ENCODE data around the gene YWHAE. TPM values are rescaled to one million over a fixed set of nuclear protein-coding genes. Genes with fewer than 3 reads are reported as not detected.
A peak's percentile ranks its signal among the peaks of the same experiment; 100 is the strongest.
"Not testable (repeated sequence)": the region's sequence is repeated elsewhere in the genome, so short reads cannot be mapped to it uniquely, and the experiment has no call there.

Gene YWHAE
- total RNA-seq, 5 donors from 2014 or later (not counting 1 experiment from before 2014, with no cell fraction given), result 119 to 129 (median 126) TPM

GRCh38 chr17:1387490-1388227 is 12.4 kb downstream of the YWHAE start:
- H3K9me3 Mint-ChIP-seq; H3K9me3 ChIP-seq; H3K27me3 ChIP-seq (replicated peaks in 1 of 2; ENCODE audit: control insufficient read depth in 2 of 2, extremely low read depth in 1 of 2, insufficient read depth in 2 of 2, low read length in 1 of 2); DNase-seq; H3K36me3 ChIP-seq (ENCODE audit: control insufficient read depth in 2 of 2, extremely low read depth in 1 of 2, insufficient read depth in 1 of 2, low read length in 1 of 2); H3K27ac Mint-ChIP-seq; H3K36me3 Mint-ChIP-seq; ATAC-seq (replicated peaks in 1 of 4); H3K4me3 ChIP-seq (ENCODE audit: control insufficient read depth in 1 of 2, extremely low read depth in 1 of 2, low read length in 1 of 2); H3K27me3 Mint-ChIP-seq; H3K27ac ChIP-seq (ENCODE audit: low read length): not testable (repeated sequence)
- ChIA-PET POLR2A (interaction anchor here (0.6 to 0.8 kb wide), 3 partner anchors 10 to 127 kb away, joined by 3 to 10 read pairs (median 4); no protein-coding TSS in a partner anchor), CTCF (interaction anchor here (0.6 to 1.5 kb wide), 3 partner anchors 12 to 44 kb away, joined by 3 to 5 read pairs (median 4); partner anchors contain the start of gene YWHAE (in 1 of the 2))
- H3K4me1 ChIP-seq (ENCODE audit: control insufficient read depth in 1 of 2, extremely low read depth in 1 of 2, insufficient read depth in 2 of 2, low read length in 2 of 2), result peaks cover 24 to 76% of the 10 kb centered on the region in 2 experiments
- 76% methylated on average over 5 of the region's 22 CpGs for WGBS (ENCODE audit: insufficient coverage)
- H3K4me1 Mint-ChIP-seq, result peaks cover 72 to 79% (median 73%) of the 10 kb centered on the region in 3 donors
- H3K4me3 Mint-ChIP-seq, result peak overlapping the region in 1 of 3 donors; percentile 40

- not testable (repeated sequence) for H3K36me3 ChIP-seq (ENCODE audit: control insufficient read depth in 2 of 2, extremely low read depth in 1 of 2, insufficient read depth in 1 of 2, low read length in 1 of 2); H3K27me3 Mint-ChIP-seq; H3K36me3 Mint-ChIP-seq; H3K4me3 ChIP-seq (ENCODE audit: control insufficient read depth in 1 of 2, extremely low read depth in 1 of 2, low read length in 1 of 2); H3K9me3 ChIP-seq; H3K27ac ChIP-seq (ENCODE audit: low read length); DNase-seq; H3K9me3 Mint-ChIP-seq; H3K27me3 ChIP-seq (replicated peaks in 1 of 2; ENCODE audit: control insufficient read depth in 2 of 2, extremely low read depth in 1 of 2, insufficient read depth in 2 of 2, low read length in 1 of 2); ATAC-seq (replicated peaks in 1 of 4)
- ChIA-PET POLR2A (interaction anchor here (0.6 to 0.8 kb wide), 2 partner anchors 21 to 372 kb away, joined by 3 read pairs; no protein-coding TSS in a partner anchor), CTCF (interaction anchor here (0.6 to 1.5 kb wide), 4 partner anchors 10 to 45 kb away, joined by 3 to 5 read pairs (median 4); partner anchors contain the start of gene YWHAE (in 1 of the 2))
- Mint-ChIP-seq H3K4me3 (peak overlapping the region in 2 of 3 donors; percentile 17 to 40), H3K4me1 (peaks cover 68 to 78% (median 70%) of the 10 kb centered on the region in 3 donors), H3K27ac (peak overlapping the region in 1 of 2 donors; percentile 60)
- H3K4me1 ChIP-seq (ENCODE audit: control insufficient read depth in 1 of 2, extremely low read depth in 1 of 2, insufficient read depth in 2 of 2, low read length in 2 of 2), result peaks cover 24 to 75% of the 10 kb centered on the region in 2 experiments
- 90% methylated on average over 5 of the region's 8 CpGs for WGBS (ENCODE audit: insufficient coverage)
Observed at GRCh38 chr17:1386675-1387190, 13.3 kb downstream of the YWHAE start.

GRCh38 chr17:1386265-1386664 is 13.8 kb downstream of the YWHAE start:
- WGBS (ENCODE audit: insufficient coverage), result no CpG with 5 or more reads among the region's 2 CpGs
- ChIA-PET POLR2A (interaction anchor here in 1 of 2 donors (0.6 kb wide), 1 partner anchor 372 kb away, joined by 3 read pairs; no protein-coding TSS in a partner anchor), CTCF (interaction anchor here in 1 of 2 donors (1.0 to 1.5 kb wide), 3 partner anchors 10 to 24 kb away, joined by 3 to 4 read pairs (median 4); no protein-coding TSS in a partner anchor)
- Mint-ChIP-seq H3K27ac (peak overlapping the region in 1 of 2 donors; percentile 16), H3K27me3 (no peaks in the 10 kb centered on the region), H3K9me3 (no peaks in the 10 kb centered on the region), H3K4me3 (peak overlapping the region in 1 of 3 donors; percentile 40), H3K4me1 (peaks cover 68 to 78% (median 70%) of the 10 kb centered on the region in 3 donors), H3K36me3 (no peaks in the 10 kb centered on the region)
- Histone ChIP-seq H3K36me3 (ENCODE audit: control insufficient read depth in 2 of 2, extremely low read depth in 1 of 2, insufficient read depth in 1 of 2, low read length in 1 of 2) (peaks cover 0 to 8% of the 10 kb centered on the region in 2 donors), H3K27me3 (replicated peaks in 1 of 2; ENCODE audit: control insufficient read depth in 2 of 2, extremely low read depth in 1 of 2, insufficient read depth in 2 of 2, low read length in 1 of 2) (no peaks in the 10 kb centered on the region), H3K4me1 (ENCODE audit: control insufficient read depth in 1 of 2, extremely low read depth in 1 of 2, insufficient read depth in 2 of 2, low read length in 2 of 2) (peaks cover 21 to 75% of the 10 kb centered on the region in 2 experiments), H3K9me3 (no peaks in the 10 kb centered on the region), H3K4me3 (ENCODE audit: control insufficient read depth in 1 of 2, extremely low read depth in 1 of 2, low read length in 1 of 2) (no peak overlapping the region), H3K27ac (ENCODE audit: low read length) (no peak overlapping the region)
- DNase-seq, result no peak
- no peak for ATAC-seq (replicated peaks in 1 of 4)

GRCh38 chr17:1385861-1386260 is 14.2 kb downstream of the YWHAE start:
- H3K4me1 Mint-ChIP-seq, result peaks cover 68 to 78% (median 70%) of the 10 kb centered on the region in 3 donors
- WGBS (ENCODE audit: insufficient coverage), result no CpG with 5 or more reads among the region's 2 CpGs

GRCh38 chr17:1384905-1385435 is 15.1 kb downstream of the YWHAE start:
- ATAC-seq (replicated peaks in 1 of 4), result no peak
- no peak overlapping the region for H3K27ac ChIP-seq (ENCODE audit: low read length)

More at GRCh38 chr17:1385861-1386260, 14.2 kb downstream of the YWHAE start:
- Histone ChIP-seq H3K36me3 (ENCODE audit: control insufficient read depth in 2 of 2, extremely low read depth in 1 of 2, insufficient read depth in 1 of 2, low read length in 1 of 2) (peaks cover 0 to 8% of the 10 kb centered on the region in 2 donors), H3K4me1 (ENCODE audit: control insufficient read depth in 1 of 2, extremely low read depth in 1 of 2, insufficient read depth in 2 of 2, low read length in 2 of 2) (peaks cover 19 to 76% of the 10 kb centered on the region in 2 experiments), H3K27me3 (replicated peaks in 1 of 2; ENCODE audit: control insufficient read depth in 2 of 2, extremely low read depth in 1 of 2, insufficient read depth in 2 of 2, low read length in 1 of 2) (no peaks in the 10 kb centered on the region), H3K27ac (ENCODE audit: low read length) (no peak overlapping the region), H3K4me3 (ENCODE audit: control insufficient read depth in 1 of 2, extremely low read depth in 1 of 2, low read length in 1 of 2) (no peak overlapping the region), H3K9me3 (no peaks in the 10 kb centered on the region)
- H3K36me3 Mint-ChIP-seq, result no peaks in the 10 kb centered on the region
- DNase-seq (no peak), ATAC-seq (replicated peaks in 1 of 4) (no peak)
- H3K27me3 Mint-ChIP-seq, result no peaks in the 10 kb centered on the region
- no peaks in the 10 kb centered on the region for H3K9me3 Mint-ChIP-seq
- H3K27ac Mint-ChIP-seq, result peak overlapping the region in 1 of 2 donors; percentile 16
- H3K4me3 Mint-ChIP-seq, result peak overlapping the region in 1 of 3 donors; percentile 12
- ChIA-PET POLR2A (interaction anchor here in 1 of 2 donors (0.6 to 1.2 kb wide), 2 partner anchors 12 to 119 kb away, joined by 3 to 5 read pairs; no protein-coding TSS in a partner anchor), CTCF (interaction anchor here in 1 of 2 donors (1.0 to 1.2 kb wide), 2 partner anchors 10 to 23 kb away, joined by 3 to 4 read pairs; no protein-coding TSS in a partner anchor)

More at GRCh38 chr17:1384905-1385435, 15.1 kb downstream of the YWHAE start:
- no peak overlapping the region for H3K4me3 ChIP-seq (ENCODE audit: control insufficient read depth in 1 of 2, extremely low read depth in 1 of 2, low read length in 1 of 2)
- Mint-ChIP-seq H3K9me3 (no peaks in the 10 kb centered on the region), H3K27ac (peak overlapping the region; percentile 27 to 44), H3K36me3 (no peaks in the 10 kb centered on the region), H3K4me1 (peaks cover 68 to 78% (median 70%) of the 10 kb centered on the region in 3 donors), H3K4me3 (peak overlapping the region in 1 of 3 donors; percentile 12), H3K27me3 (no peaks in the 10 kb centered on the region)
- H3K27me3 ChIP-seq (replicated peaks in 1 of 2; ENCODE audit: control insufficient read depth in 2 of 2, extremely low read depth in 1 of 2, insufficient read depth in 2 of 2, low read length in 1 of 2), result no peaks in the 10 kb centered on the region
- ChIA-PET POLR2A (interaction anchor here in 1 of 2 donors (0.6 to 1.2 kb wide), 2 partner anchors 13 to 120 kb away, joined by 3 to 5 read pairs; no protein-coding TSS in a partner anchor), CTCF (interaction anchor here in 1 of 2 donors (1.2 kb wide), 1 partner anchor 22 kb away, joined by 4 read pairs; no protein-coding TSS in a partner anchor)
- peaks cover 17 to 82% of the 10 kb centered on the region in 2 experiments for H3K4me1 ChIP-seq (ENCODE audit: control insufficient read depth in 1 of 2, extremely low read depth in 1 of 2, insufficient read depth in 2 of 2, low read length in 2 of 2)
- DNase-seq, result no peak
- no peaks in the 10 kb centered on the region for H3K9me3 ChIP-seq
- H3K36me3 ChIP-seq (ENCODE audit: control insufficient read depth in 2 of 2, extremely low read depth in 1 of 2, insufficient read depth in 1 of 2, low read length in 1 of 2), result peaks cover 0 to 8% of the 10 kb centered on the region in 2 donors
- 29% methylated on average over 1 of the region's 1 CpG for WGBS (ENCODE audit: insufficient coverage)
